Fibroblast of lung (primary cell): ENCODE measurements around the gene CDC42EP5. TPM values are rescaled to one million over a fixed set of nuclear protein-coding genes. Genes with fewer than 3 reads are reported as not detected.

Experiments
- DNase-seq, 2 donors: peaks; one replicate each; pipeline versions ENCODE4 v3.0.0 to v3.0.0-alpha.2; 2010; ENCODE audit warnings: low read depth in 2 of 2
- H2AFZ ChIP-seq: 2 replicates; pipeline ENCODE4 v1.5.1; 2012; ENCODE audit warnings: low read length, control low read depth, inconsistent platforms
- H3K27ac ChIP-seq: 2 replicates; pipeline ENCODE4 v1.5.1; 2011; ENCODE audit warnings: low read length, control low read depth; ENCODE audit not compliant: insufficient read depth
- H3K27me3 ChIP-seq: 2 replicates; pipeline ENCODE4 v1.5.1; 2011; ENCODE audit warnings: mild to moderate bottlenecking, low read length; ENCODE audit not compliant: control insufficient read depth, insufficient read depth
- H3K36me3 ChIP-seq: 2 replicates; pipeline ENCODE4 v1.5.1; 2011; ENCODE audit warnings: low read length; ENCODE audit not compliant: control insufficient read depth, insufficient read depth
- H3K4me1 ChIP-seq: 2 replicates; pipeline ENCODE4 v1.5.1; 2011; ENCODE audit warnings: low read length; ENCODE audit not compliant: control insufficient read depth, insufficient read depth; ENCODE audit errors: extremely low read depth
- H3K4me2 ChIP-seq: 2 replicates; pipeline ENCODE4 v1.5.1; 2011; ENCODE audit warnings: low read length, control low read depth; ENCODE audit not compliant: insufficient read depth; ENCODE audit errors: extremely low read depth
- H3K4me3 ChIP-seq, 4 experiments: fragments of 200-600 bp in 1 of 4; sonication (generic) in 1 of 4; replicated peaks in 1 of 4; 2 replicates each; pipeline ENCODE4 v1.5.1; 2011 to 2016; ENCODE audit warnings: low read length in 4 of 4, low read depth in 3 of 4, mild to moderate bottlenecking in 3 of 4, control low read depth in 2 of 4, inconsistent platforms in 1 of 4, mixed read lengths in 1 of 4; ENCODE audit not compliant: insufficient read depth in 1 of 4; ENCODE audit errors: control extremely low read depth in 1 of 4
- H3K79me2 ChIP-seq: 2 replicates; pipeline ENCODE4 v1.5.1; 2012; ENCODE audit warnings: mild to moderate bottlenecking, low read length, inconsistent platforms; ENCODE audit not compliant: control insufficient read depth, insufficient read depth
- H3K9ac ChIP-seq: 2 replicates; pipeline ENCODE4 v1.5.1; 2011; ENCODE audit warnings: mild to moderate bottlenecking, low read length, control low read depth; ENCODE audit not compliant: insufficient read depth
- H3K9me3 ChIP-seq: 2 replicates; pipeline ENCODE4 v1.5.1; 2012; ENCODE audit warnings: low read depth, low read length; ENCODE audit not compliant: control insufficient read depth, insufficient read depth
- H4K20me1 ChIP-seq: 2 replicates; pipeline ENCODE4 v1.5.1; 2011; ENCODE audit warnings: low read length; ENCODE audit not compliant: control insufficient read depth, insufficient read depth; ENCODE audit errors: extremely low read depth
- CTCF ChIP-seq, 2 donors: IDR thresholded peaks in 1 of 2; conservative IDR thresholded peaks in 1 of 2; 1 replicate in 1 of 2; 2 replicates in 1 of 2; pipeline ENCODE4 v1.5.1; 2011 to 2012; ENCODE audit warnings: low read length in 2 of 2, control low read depth in 1 of 2, inconsistent platforms in 1 of 2, low read depth in 1 of 2, mild to moderate bottlenecking in 1 of 2
- EZH2 ChIP-seq: IDR thresholded peaks from 2 replicates; pipeline ENCODE4 v1.5.1; 2012; ENCODE audit warnings: low read length, control low read depth, mild to moderate bottlenecking; ENCODE audit errors: missing control alignments
- polyA plus RNA-seq, 2 donors: library from polyadenylated mRNA; depleted of rRNA in 1 of 2; stranded (reverse) in 1 of 2; unstranded in 1 of 2; fragments of >200 nt; gene quantifications; 2 replicates each; pipeline ENCODE4 v1.2.1, GENCODE V29; 2011 to 2012; ENCODE audit warnings: missing spikeins in 1 of 2
- total RNA-seq: library from RNA; depleted of rRNA; stranded (reverse); fragments of >200 nt; gene quantifications from 2 replicates; pipeline ENCODE4 v1.2.1, GENCODE V29; 2014

The CDC42EP5 gene
- total and polyA plus RNA-seq, 2 donors (not counting 1 experiment from before 2014, with no cell fraction given) = 7.2 to 14.7 TPM

DNA sequence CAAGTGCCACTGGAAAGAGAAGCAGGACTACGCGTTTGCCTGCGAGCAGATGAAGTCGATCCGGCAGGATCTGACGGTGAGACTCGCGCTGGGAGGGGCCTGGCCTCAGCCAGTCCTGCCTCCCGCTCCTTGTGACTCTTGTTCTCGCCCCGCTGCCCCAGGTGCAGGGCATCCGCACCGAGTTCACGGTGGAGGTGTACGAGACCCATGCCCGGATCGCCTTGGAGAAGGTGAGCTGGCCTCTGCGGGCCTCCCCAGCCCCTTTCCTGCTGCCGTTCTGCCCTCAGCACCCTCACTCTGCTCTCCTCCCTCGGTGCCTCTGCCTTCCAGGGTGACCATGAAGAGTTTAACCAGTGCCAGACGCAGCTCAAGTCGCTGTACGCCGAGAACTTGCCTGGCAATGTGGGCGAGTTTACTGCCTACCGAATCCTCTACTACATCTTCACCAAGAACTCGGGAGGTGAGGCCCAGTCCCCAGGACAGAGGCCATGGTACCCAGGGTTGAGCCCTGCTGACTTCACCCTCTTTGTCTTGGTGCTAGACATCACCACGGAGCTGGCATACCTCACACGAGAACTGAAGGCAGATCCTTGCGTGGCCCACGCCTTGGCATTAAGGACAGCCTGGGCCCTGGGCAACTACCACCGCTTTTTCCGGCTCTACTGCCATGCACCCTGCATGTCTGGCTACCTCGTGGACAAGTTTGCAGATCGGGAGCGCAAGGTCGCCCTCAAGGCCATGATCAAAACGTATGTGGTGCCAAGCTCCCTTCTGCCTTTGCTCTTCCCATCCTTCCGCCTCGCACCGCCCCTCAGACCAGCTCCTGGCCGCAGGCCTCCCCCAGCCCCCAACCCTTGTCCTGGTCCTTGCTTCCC is 15.1 kb downstream of the CDC42EP5 start:
- peaks cover 57% of the 10 kb centered on the region for H3K79me2 ChIP-seq
- peaks cover 18% of the 10 kb centered on the region for H3K4me1 ChIP-seq
- H3K9ac ChIP-seq = no peak overlapping the region
- H4K20me1 ChIP-seq = no peaks in the 10 kb centered on the region
- peaks cover 70% of the 10 kb centered on the region for H3K36me3 ChIP-seq
- no peak for TF ChIP-seq CTCF (conservative IDR thresholded peaks at IDR 0.05 in 1 of 2, IDR thresholded peaks at IDR 0.05 in 1 of 2; ENCODE audit: low read depth in 1 of 2, low read length in 2 of 2)
- no peak for DNase-seq
- H3K4me2 ChIP-seq = no peak overlapping the region
- no peak overlapping the region for H3K27ac ChIP-seq
- H3K27me3 ChIP-seq = no peaks in the 10 kb centered on the region
- no peaks in the 10 kb centered on the region for H3K9me3 ChIP-seq
- no peak overlapping the region for H3K4me3 ChIP-seq
- H2AFZ ChIP-seq = no peak overlapping the region

DNA sequence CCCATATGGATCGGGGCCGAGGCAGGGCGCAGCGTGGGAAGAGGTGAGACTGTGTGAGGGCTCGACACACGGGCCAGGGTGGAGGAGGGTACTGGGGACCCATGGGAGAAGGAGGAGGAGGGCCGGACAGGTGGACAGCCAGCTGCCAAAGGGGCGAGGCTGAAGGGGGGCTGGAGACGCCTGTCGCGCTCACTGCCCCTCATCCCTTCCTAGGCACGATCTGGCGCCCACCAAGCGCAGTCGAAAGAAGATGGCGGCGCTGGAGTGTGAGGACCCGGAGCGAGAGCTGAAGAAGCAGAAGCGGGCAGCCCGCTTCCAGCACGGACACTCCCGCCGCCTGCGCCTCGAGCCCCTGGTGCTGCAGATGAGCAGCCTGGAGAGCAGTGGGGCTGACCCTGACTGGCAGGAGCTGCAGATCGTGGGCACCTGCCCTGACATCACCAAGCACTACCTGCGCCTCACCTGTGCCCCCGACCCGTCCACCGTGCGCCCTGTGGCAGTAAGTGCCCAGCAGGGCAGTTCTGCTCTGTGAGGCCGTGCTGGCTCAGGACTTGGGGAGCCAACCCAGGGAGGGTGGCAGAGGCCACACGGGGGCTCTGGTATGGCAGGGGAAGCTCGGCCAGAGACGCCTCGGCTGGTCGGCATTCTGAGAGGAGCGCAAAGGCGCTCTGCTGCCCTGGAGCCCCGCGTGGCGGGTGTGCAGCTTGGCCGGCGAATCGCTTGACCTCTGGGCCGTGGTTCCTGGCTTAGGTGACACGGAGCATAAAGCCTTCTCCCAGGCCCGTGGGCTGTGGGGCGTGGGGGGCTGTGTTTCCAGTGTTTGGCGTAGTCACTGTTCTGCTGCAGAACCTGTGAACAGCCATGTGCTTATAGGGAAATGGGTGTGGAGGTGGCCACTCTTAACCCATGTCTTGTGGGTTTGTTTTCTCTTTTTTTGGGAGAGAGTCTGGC is 16.4 kb downstream of the CDC42EP5 start:
- H3K4me3 ChIP-seq = no peak overlapping the region
- peaks cover 64% of the 10 kb centered on the region for H3K79me2 ChIP-seq
- H3K27ac ChIP-seq = no peak overlapping the region
- H3K9ac ChIP-seq = no peak overlapping the region
- H4K20me1 ChIP-seq = no peaks in the 10 kb centered on the region
- no peaks in the 10 kb centered on the region for H3K27me3 ChIP-seq
- peaks cover 73% of the 10 kb centered on the region for H3K36me3 ChIP-seq
- H3K4me1 ChIP-seq = peaks cover 6% of the 10 kb centered on the region
- H2AFZ ChIP-seq = no peak overlapping the region
- no peak for DNase-seq
- no peak overlapping the region for H3K4me2 ChIP-seq
- H3K9me3 ChIP-seq = no peaks in the 10 kb centered on the region
- no peak for TF ChIP-seq EZH2
- TF ChIP-seq CTCF (conservative IDR thresholded peaks at IDR 0.05 in 1 of 2, IDR thresholded peaks at IDR 0.05 in 1 of 2; ENCODE audit: low read depth in 1 of 2, low read length in 2 of 2) = no peak

- Histone ChIP-seq H3K9ac (no peak overlapping the region), H3K27me3 (no peaks in the 10 kb centered on the region), H3K4me3 (no peak overlapping the region), H4K20me1 (no peaks in the 10 kb centered on the region), H3K27ac (no peak overlapping the region), H3K36me3 (peaks cover 68% of the 10 kb centered on the region), H2AFZ (no peak overlapping the region), H3K4me1 (peaks cover under 1% of the 10 kb centered on the region), H3K4me2 (no peak overlapping the region), H3K79me2 (peaks cover 72% of the 10 kb centered on the region), H3K9me3 (no peaks in the 10 kb centered on the region)
- no peak for TF ChIP-seq CTCF (conservative IDR thresholded peaks at IDR 0.05 in 1 of 2, IDR thresholded peaks at IDR 0.05 in 1 of 2; ENCODE audit: low read depth in 1 of 2, low read length in 2 of 2)
- TF ChIP-seq EZH2 = no peak
- DNase-seq = no peak
Observed at GRCh38 chr19:54455786-54456422, 17.2 kb downstream of the CDC42EP5 start.
